Measurements from ENCODE around the gene RAB28. TPM values are rescaled to one million over a fixed set of nuclear protein-coding genes. Genes with fewer than 3 reads are reported as not detected.

Gene RAB28
- total and polyA plus RNA-seq, 3 experiments from 2014 or later: 16.5 to 19.5 (median 17.3) TPM

- CTCF ChIA-PET: no interaction called here
- H3K36me3 ChIP-seq (ENCODE audit: insufficient read depth, low read length): no peaks in the 10 kb centered on the region
- no peak overlapping the region for H3K27ac ChIP-seq (ENCODE audit: low read depth, low read length)
- Mint-ChIP-seq H3K4me3 (no peak overlapping the region), H3K27me3 (peaks cover 28 to 55% of the 10 kb centered on the region in 2 donors), H3K27ac (no peak overlapping the region), H3K36me3 (no peaks in the 10 kb centered on the region), H3K9me3 (peaks cover 0 to 7% (median 5%) of the 10 kb centered on the region in 5 donors), H3K4me1 (no peaks in the 10 kb centered on the region)
- H3K9me3 ChIP-seq (ENCODE audit: low read length): no peaks in the 10 kb centered on the region
- no peak for DNase-seq
- POLR2A ChIA-PET: no interaction called here
- H3K4me3 ChIP-seq (ENCODE audit: low read length): no peak overlapping the region
- H3K4me1 ChIP-seq (ENCODE audit: insufficient read depth, low read length): no peaks in the 10 kb centered on the region
- no peaks in the 10 kb centered on the region for H3K27me3 ChIP-seq (ENCODE audit: insufficient read depth, low read length, poor library complexity, severe bottlenecking)
Observed at GRCh38 chr4:13498469-13498868, 14.3 kb upstream of the RAB28 start.

- H3K27me3 Mint-ChIP-seq: peaks cover 23 to 59% of the 10 kb centered on the region in 2 donors
- no peak for DNase-seq
- Histone ChIP-seq H3K36me3 (ENCODE audit: insufficient read depth, low read length) (no peaks in the 10 kb centered on the region), H3K27ac (ENCODE audit: low read depth, low read length) (no peak overlapping the region), H3K9me3 (ENCODE audit: low read length) (no peaks in the 10 kb centered on the region), H3K4me1 (ENCODE audit: insufficient read depth, low read length) (no peaks in the 10 kb centered on the region), H3K27me3 (ENCODE audit: insufficient read depth, low read length, poor library complexity, severe bottlenecking) (no peaks in the 10 kb centered on the region), H3K4me3 (ENCODE audit: low read length) (no peak overlapping the region)
- CTCF ChIA-PET: no interaction called here
- H3K27ac Mint-ChIP-seq: no peak overlapping the region
- POLR2A ChIA-PET: no interaction called here
- H3K4me1 Mint-ChIP-seq: no peaks in the 10 kb centered on the region
- H3K9me3 Mint-ChIP-seq: peaks cover 0 to 7% (median 5%) of the 10 kb centered on the region in 5 donors
- no peaks in the 10 kb centered on the region for H3K36me3 Mint-ChIP-seq
- H3K4me3 Mint-ChIP-seq: no peak overlapping the region
Observed at GRCh38 chr4:13496605-13497004, 12.5 kb upstream of the RAB28 start.

- no peak for DNase-seq
- Mint-ChIP-seq H3K4me1 (no peaks in the 10 kb centered on the region), H3K27ac (no peak overlapping the region), H3K9me3 (peaks cover 0 to 7% (median 5%) of the 10 kb centered on the region in 5 donors), H3K27me3 (peaks cover 21 to 58% of the 10 kb centered on the region in 2 donors), H3K4me3 (no peak overlapping the region), H3K36me3 (no peaks in the 10 kb centered on the region)
- ChIA-PET CTCF (no interaction called here), POLR2A (no interaction called here)
- Histone ChIP-seq H3K27me3 (ENCODE audit: insufficient read depth, low read length, poor library complexity, severe bottlenecking) (no peaks in the 10 kb centered on the region), H3K4me3 (ENCODE audit: low read length) (no peak overlapping the region), H3K27ac (ENCODE audit: low read depth, low read length) (no peak overlapping the region), H3K36me3 (ENCODE audit: insufficient read depth, low read length) (no peaks in the 10 kb centered on the region), H3K4me1 (ENCODE audit: insufficient read depth, low read length) (no peaks in the 10 kb centered on the region), H3K9me3 (ENCODE audit: low read length) (no peaks in the 10 kb centered on the region)
Observed at GRCh38 chr4:13495753-13496152, 11.6 kb upstream of the RAB28 start.

- Histone ChIP-seq H3K4me1 (ENCODE audit: insufficient read depth, low read length) (no peaks in the 10 kb centered on the region), H3K27me3 (ENCODE audit: insufficient read depth, low read length, poor library complexity, severe bottlenecking) (no peaks in the 10 kb centered on the region), H3K27ac (ENCODE audit: low read depth, low read length) (no peak overlapping the region), H3K36me3 (ENCODE audit: insufficient read depth, low read length) (no peaks in the 10 kb centered on the region), H3K4me3 (ENCODE audit: low read length) (no peak overlapping the region), H3K9me3 (ENCODE audit: low read length) (no peaks in the 10 kb centered on the region)
- Mint-ChIP-seq H3K36me3 (no peaks in the 10 kb centered on the region), H3K4me1 (no peaks in the 10 kb centered on the region), H3K4me3 (no peak overlapping the region), H3K27me3 (peaks cover 21 to 60% of the 10 kb centered on the region in 2 donors), H3K27ac (no peak overlapping the region), H3K9me3 (peaks cover 0 to 7% (median 5%) of the 10 kb centered on the region in 5 donors)
- no peak for DNase-seq
- ChIA-PET CTCF (no interaction called here), POLR2A (no interaction called here)
Observed at GRCh38 chr4:13493793-13494192, 9.7 kb upstream of the RAB28 start.

- Histone ChIP-seq H3K4me1 (ENCODE audit: insufficient read depth, low read length) (no peaks in the 10 kb centered on the region), H3K36me3 (ENCODE audit: insufficient read depth, low read length) (no peaks in the 10 kb centered on the region), H3K9me3 (ENCODE audit: low read length) (no peaks in the 10 kb centered on the region), H3K4me3 (ENCODE audit: low read length) (no peak overlapping the region), H3K27me3 (ENCODE audit: insufficient read depth, low read length, poor library complexity, severe bottlenecking) (peaks cover 3% of the 10 kb centered on the region), H3K27ac (ENCODE audit: low read depth, low read length) (no peak overlapping the region)
- H3K27me3 Mint-ChIP-seq: peaks cover 30 to 62% of the 10 kb centered on the region in 2 donors
- DNase-seq: no peak
- no peak overlapping the region for H3K27ac Mint-ChIP-seq
- peaks cover 0 to 7% (median 5%) of the 10 kb centered on the region in 5 donors for H3K9me3 Mint-ChIP-seq
- no peaks in the 10 kb centered on the region for H3K4me1 Mint-ChIP-seq
- no peaks in the 10 kb centered on the region for H3K36me3 Mint-ChIP-seq
- POLR2A ChIA-PET: no interaction called here
- CTCF ChIA-PET: no interaction called here
- H3K4me3 Mint-ChIP-seq: no peak overlapping the region
Observed at GRCh38 chr4:13492747-13493146, 8.6 kb upstream of the RAB28 start.

- H3K36me3 ChIP-seq (ENCODE audit: insufficient read depth, low read length): no peaks in the 10 kb centered on the region
- peak overlapping the region; percentile 86 to 100 (median 96) for H3K4me3 Mint-ChIP-seq
- ChIA-PET POLR2A (no interaction called here), CTCF (interaction anchor here (1.2 kb wide), 1 partner anchor 144 kb away, joined by 3 read pairs; no protein-coding TSS in a partner anchor)
- H3K36me3 Mint-ChIP-seq: peaks cover 0 to 13% (median 0%) of the 10 kb centered on the region in 3 donors
- peak overlapping the region; percentile 95 to 100 (median 99) for H3K27ac Mint-ChIP-seq
- peak overlapping the region; percentile 98 for H3K27ac ChIP-seq (ENCODE audit: low read depth, low read length)
- peak in 1 of 5 donors; percentile 62 for DNase-seq
- no peaks in the 10 kb centered on the region for H3K9me3 ChIP-seq (ENCODE audit: low read length)
- H3K27me3 ChIP-seq (ENCODE audit: insufficient read depth, low read length, poor library complexity, severe bottlenecking): peaks cover 3% of the 10 kb centered on the region
- peak overlapping the region; percentile 87 for H3K4me3 ChIP-seq (ENCODE audit: low read length)
- peaks cover 0 to 3% (median 0%) of the 10 kb centered on the region in 5 donors for H3K9me3 Mint-ChIP-seq
- H3K27me3 Mint-ChIP-seq: peaks cover 14 to 17% of the 10 kb centered on the region in 2 donors
- peaks cover 20% of the 10 kb centered on the region for H3K4me1 ChIP-seq (ENCODE audit: insufficient read depth, low read length)
- peaks cover 25 to 36% (median 35%) of the 10 kb centered on the region in 3 donors for H3K4me1 Mint-ChIP-seq
Observed at GRCh38 chr4:13484749-13485221, 645 bp upstream of the RAB28 start.

- H3K4me1 Mint-ChIP-seq: peaks cover 25 to 40% (median 35%) of the 10 kb centered on the region in 3 donors
- H3K4me3 Mint-ChIP-seq: peak overlapping the region; percentile 86 to 100 (median 96)
- CTCF ChIA-PET: interaction anchor here (1.0 kb wide), 1 partner anchor 10 kb away, joined by 3 read pairs; no protein-coding TSS in a partner anchor
- POLR2A ChIA-PET: no interaction called here
- peak overlapping the region; percentile 95 to 100 (median 98) for H3K27ac Mint-ChIP-seq
- H3K36me3 Mint-ChIP-seq: peaks cover 0 to 17% (median under 1%) of the 10 kb centered on the region in 3 donors
- Histone ChIP-seq H3K27ac (ENCODE audit: low read depth, low read length) (peak overlapping the region; percentile 98), H3K4me3 (ENCODE audit: low read length) (peak overlapping the region; percentile 87), H3K9me3 (ENCODE audit: low read length) (no peaks in the 10 kb centered on the region), H3K4me1 (ENCODE audit: insufficient read depth, low read length) (peaks cover 20% of the 10 kb centered on the region), H3K36me3 (ENCODE audit: insufficient read depth, low read length) (no peaks in the 10 kb centered on the region), H3K27me3 (ENCODE audit: insufficient read depth, low read length, poor library complexity, severe bottlenecking) (peaks cover 3% of the 10 kb centered on the region)
- H3K9me3 Mint-ChIP-seq: peaks cover 0 to 3% (median 0%) of the 10 kb centered on the region in 5 donors
- H3K27me3 Mint-ChIP-seq: peaks cover 10 to 11% of the 10 kb centered on the region in 2 donors
- peak in 2 of 5 donors; percentile 3 to 11 for DNase-seq
Observed at GRCh38 chr4:13483768-13484121, 395 bp downstream of the RAB28 start.

GRCh38 chr4:13483136-13483767, 888 bp downstream of the RAB28 start:
- peaks cover 20% of the 10 kb centered on the region for H3K4me1 ChIP-seq (ENCODE audit: insufficient read depth, low read length)
- no peak for DNase-seq
- POLR2A ChIA-PET: no interaction called here
- no peaks in the 10 kb centered on the region for H3K36me3 ChIP-seq (ENCODE audit: insufficient read depth, low read length)
- peak overlapping the region; percentile 86 to 98 (median 94) for H3K27ac Mint-ChIP-seq
- peak overlapping the region; percentile 98 for H3K27ac ChIP-seq (ENCODE audit: low read depth, low read length)
- peaks cover 25 to 40% (median 35%) of the 10 kb centered on the region in 3 donors for H3K4me1 Mint-ChIP-seq
- H3K4me3 ChIP-seq (ENCODE audit: low read length): peak overlapping the region; percentile 87
- peaks cover 1% of the 10 kb centered on the region for H3K27me3 ChIP-seq (ENCODE audit: insufficient read depth, low read length, poor library complexity, severe bottlenecking)
- no peaks in the 10 kb centered on the region for H3K9me3 ChIP-seq (ENCODE audit: low read length)
- H3K36me3 Mint-ChIP-seq: peaks cover 0 to 19% (median 3%) of the 10 kb centered on the region in 3 donors
- peaks cover 5 to 7% of the 10 kb centered on the region in 2 donors for H3K27me3 Mint-ChIP-seq
- peak overlapping the region; percentile 86 to 100 (median 92) for H3K4me3 Mint-ChIP-seq
- CTCF ChIA-PET: interaction anchor here (1.0 kb wide), 1 partner anchor 9 kb away, joined by 3 read pairs; no protein-coding TSS in a partner anchor
- peaks cover 0 to 3% (median 0%) of the 10 kb centered on the region in 5 donors for H3K9me3 Mint-ChIP-seq
